VCaP (cell line): ENCODE measurements around the gene SLC5A9.
A peak's percentile ranks its signal among the peaks of the same experiment; 100 is the strongest.

ENCODE experiments used
- H3K27ac ChIP-seq: fragments of 450-650 bp; 2 replicates; pipeline ENCODE4 v1.5.1; 2017
- CTCF ChIP-seq: fragments of 450-650 bp; conservative IDR thresholded peaks from 2 replicates; pipeline ENCODE4 v1.5.1; 2017; ENCODE audit warnings: mild to moderate bottlenecking, moderate library complexity

SLC5A9 gene

GRCh38 chr1:48222501-48223242 is at the start of gene SLC5A9:
SLC5A9 (plus strand) TSS chr1:48222716; CDS start chr1:48222737, 21 bp downstream.
- no peak for TF ChIP-seq CTCF
- peak within 1 kb of the TSS; percentile 47; the same call in 1 of the 2 replicates for H3K27ac ChIP-seq

GRCh38 chr1:48175116-48175515 is 47.4 kb upstream of the SLC5A9 start:
- H3K27ac ChIP-seq, result no peak overlapping the region

DNA sequence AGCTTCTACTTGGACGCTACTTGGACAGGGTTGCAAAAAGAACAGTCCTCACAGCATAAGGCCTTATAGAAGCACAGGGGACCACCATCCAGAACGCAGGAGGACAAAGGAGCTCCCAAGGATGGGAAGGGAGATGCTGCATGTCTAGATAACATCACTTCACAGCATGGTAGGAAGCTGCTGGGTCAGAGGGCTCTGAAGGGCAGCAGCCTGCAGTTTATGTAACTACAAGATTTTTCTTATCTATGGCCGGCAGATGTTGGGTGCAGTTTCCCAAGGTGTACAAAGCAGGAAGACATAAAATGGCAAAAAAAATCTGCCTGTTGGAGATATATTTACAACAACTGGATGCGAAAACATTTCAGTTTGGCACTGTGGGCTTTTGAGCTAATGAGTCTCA is 45.3 kb upstream of the SLC5A9 start:
- H3K27ac ChIP-seq, result no peak overlapping the region
- no peak for TF ChIP-seq CTCF

More at GRCh38 chr1:48175116-48175515, 47.4 kb upstream of the SLC5A9 start:
- no peak for TF ChIP-seq CTCF

DNA sequence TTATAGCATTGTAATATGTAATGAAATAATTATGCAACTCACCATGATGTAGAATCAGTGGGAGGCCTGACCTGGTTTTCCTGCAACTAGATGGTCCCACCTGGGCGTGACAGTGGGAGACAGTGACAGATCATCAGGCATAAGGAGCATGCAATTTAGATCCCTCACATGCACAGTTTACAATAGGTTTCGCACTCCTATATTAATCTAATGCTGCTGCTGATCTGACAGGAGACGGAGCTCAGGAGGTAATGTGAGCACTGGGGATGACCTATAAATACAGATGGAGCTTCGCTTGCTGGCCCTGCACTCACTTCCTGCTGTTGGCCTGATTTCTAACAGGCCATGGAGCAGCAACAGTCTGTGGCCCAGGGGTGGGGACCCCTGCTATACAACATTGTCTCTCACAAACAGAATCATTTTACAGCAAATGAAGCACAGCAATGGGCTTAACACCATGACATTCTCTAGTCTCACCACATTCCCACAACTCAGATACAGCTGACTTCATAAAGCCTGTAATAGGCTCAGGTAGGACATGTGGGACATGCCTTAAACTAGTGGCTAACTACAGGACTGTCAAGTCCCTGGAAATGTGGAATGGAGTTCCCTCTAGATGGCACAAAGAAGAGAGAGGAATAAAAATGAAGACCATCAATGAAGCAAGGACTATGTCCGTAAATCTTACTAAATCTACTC is 40.7 kb upstream of the SLC5A9 start:
- peak overlapping the region; percentile 22; the same call in 1 of the 2 replicates for H3K27ac ChIP-seq
- no peak for TF ChIP-seq CTCF

DNA sequence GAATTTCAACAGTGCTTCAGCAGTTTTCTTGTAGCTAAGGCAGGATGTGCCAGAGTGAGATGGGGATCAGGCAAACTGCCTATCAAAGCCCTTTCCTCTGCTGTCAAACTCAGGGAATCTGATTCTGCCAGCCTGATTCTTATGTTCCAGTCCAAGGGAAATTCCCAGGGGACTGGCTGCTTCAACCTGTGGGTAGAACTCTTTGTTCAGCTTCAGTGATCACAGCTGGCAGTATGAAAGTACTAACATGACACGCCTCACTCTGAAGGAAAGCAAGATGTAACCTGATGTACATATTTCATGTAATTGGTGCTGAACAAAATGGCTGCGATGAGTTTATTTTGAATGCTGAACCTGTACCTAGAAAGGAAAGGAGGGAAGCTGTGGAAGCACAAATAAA is 40.1 kb upstream of the SLC5A9 start:
- H3K27ac ChIP-seq, result peak overlapping the region; percentile 22; the same call in 1 of the 2 replicates
- TF ChIP-seq CTCF, result no peak

DNA sequence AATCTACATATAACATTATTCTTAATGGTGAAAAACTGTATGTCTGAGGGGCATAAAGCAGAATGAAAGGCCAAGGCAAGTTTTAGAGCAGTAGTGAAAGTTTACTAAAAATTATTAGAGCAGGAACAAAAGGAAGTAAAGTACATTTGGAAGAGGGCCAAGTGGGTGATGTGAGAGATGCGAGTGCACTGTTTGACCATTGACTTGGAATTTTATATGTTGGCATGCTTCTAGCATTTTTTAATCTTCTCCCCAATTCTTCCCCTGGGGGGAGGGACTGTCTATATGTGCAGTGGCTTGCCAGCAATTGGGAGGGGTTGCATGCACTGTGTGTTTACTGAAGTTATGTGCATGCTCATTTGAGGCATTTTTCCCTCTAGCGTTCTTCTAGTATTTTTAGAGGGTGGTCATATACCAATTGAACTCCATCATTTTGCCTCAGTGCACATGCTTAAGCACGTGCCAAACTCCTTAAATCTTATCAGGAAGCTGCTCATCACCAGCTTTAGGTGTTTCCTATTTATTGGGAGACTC is 36.1 kb upstream of the SLC5A9 start:
- H3K27ac ChIP-seq, result no peak overlapping the region
- no peak for TF ChIP-seq CTCF

DNA sequence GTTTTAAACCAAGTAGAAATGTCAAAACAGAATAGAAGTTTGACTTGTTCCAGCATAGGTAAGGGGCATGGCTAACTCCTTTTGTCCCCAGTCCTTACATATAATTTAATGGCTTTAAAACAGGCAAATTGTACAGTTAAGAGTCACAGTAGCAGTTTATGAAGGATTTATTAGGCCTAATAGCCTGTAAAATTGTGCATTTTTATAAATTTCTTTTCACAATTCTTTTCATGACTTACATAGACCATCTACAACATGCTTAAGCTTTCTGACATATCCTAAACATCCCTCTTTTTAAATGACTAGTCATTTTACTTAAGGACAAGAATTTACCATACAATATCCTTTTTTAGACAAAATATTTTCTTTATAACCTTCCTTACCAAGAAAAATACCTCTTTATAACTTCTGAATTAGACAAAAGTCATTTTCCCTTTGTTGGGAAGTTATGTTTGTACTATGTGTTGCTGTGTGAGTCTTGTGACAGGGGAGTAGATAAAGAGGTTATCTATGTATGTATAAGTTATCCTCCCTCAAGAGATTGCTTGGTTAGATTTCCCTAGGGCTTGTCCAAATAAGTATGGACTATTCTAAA is 34.5 kb upstream of the SLC5A9 start:
- no peak for TF ChIP-seq CTCF
- H3K27ac ChIP-seq, result no peak overlapping the region
